Transverse colon (tissue), 4 donors: ENCODE measurements around the gene AOPEP.

Source experiments
- POLR2A ChIP-seq: fragments of 450-650 bp; IDR thresholded peaks from one replicate; pipeline ENCODE4 v1.6.1; 2016; ENCODE audit warnings: antibody characterized with exemption, mild to moderate bottlenecking, moderate library complexity
- POLR2AphosphoS5 ChIP-seq, 3 donors: sonication (generic); formaldehyde crosslinking; IDR thresholded peaks; one replicate each; pipeline ENCODE4 v1.6.1; 2016; ENCODE audit warnings: antibody characterized with exemption in 3 of 3
- TF ChIP-seq, protein P1 (sequence below), 5 experiments: fragments of 200-600 bp in 3 of 5; fragments of 450-650 bp in 2 of 5; sonication (generic) in 3 of 5; IDR thresholded peaks; 1 replicate in 2 of 5; 2 replicates in 3 of 5; pipeline ENCODE4 v1.5.1; 2016 to 2017; ENCODE audit warnings: antibody characterized with exemption in 5 of 5, inconsistent platforms in 3 of 5, mild to moderate bottlenecking in 2 of 5, moderate library complexity in 1 of 5

DNA sequence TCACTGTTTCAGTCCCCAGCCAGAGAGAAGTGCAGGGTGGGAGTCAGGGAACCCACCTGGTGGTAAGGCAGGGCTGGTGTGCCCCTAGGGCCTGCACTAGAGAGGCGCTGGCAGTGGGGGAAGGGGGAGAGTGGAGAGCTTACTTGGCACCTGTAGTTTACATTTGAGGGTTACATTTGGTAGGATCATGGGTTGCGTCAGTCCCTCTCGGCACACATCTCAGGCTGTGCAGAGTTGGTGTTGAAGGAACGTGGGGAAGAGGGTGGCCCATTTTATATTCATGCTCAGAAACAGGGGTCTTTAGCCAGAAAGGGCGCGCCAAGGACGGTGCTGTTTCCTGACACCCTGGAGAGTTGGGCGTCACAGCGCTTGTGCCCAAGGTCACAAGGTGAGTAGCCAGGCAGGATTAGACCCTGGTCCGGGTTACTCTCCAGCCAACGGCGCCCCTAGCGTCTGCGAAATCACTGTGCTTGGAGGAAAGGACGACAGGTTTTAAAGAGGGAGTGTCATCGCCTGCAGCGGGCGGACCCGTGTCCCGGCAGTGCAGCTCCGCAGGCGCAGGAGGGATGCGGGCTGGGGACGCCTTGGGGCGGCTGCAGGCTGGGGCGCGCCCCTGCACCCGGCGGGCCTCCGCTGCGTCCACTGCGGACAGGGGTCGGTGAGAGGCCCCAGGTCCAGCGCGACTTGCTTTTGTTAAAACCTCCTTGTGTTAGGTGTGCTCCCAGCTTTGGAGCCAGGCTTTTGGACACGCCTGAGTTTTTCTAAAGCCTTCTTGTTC, 318.4 kb downstream of the AOPEP start:
- TF ChIP-seq POLR2AphosphoS5 (IDR thresholded peaks at IDR 0.05): peak in 1 of 3 donors; percentile 23
- no peak for TF ChIP-seq POLR2A
- TF ChIP-seq, protein P1, sequence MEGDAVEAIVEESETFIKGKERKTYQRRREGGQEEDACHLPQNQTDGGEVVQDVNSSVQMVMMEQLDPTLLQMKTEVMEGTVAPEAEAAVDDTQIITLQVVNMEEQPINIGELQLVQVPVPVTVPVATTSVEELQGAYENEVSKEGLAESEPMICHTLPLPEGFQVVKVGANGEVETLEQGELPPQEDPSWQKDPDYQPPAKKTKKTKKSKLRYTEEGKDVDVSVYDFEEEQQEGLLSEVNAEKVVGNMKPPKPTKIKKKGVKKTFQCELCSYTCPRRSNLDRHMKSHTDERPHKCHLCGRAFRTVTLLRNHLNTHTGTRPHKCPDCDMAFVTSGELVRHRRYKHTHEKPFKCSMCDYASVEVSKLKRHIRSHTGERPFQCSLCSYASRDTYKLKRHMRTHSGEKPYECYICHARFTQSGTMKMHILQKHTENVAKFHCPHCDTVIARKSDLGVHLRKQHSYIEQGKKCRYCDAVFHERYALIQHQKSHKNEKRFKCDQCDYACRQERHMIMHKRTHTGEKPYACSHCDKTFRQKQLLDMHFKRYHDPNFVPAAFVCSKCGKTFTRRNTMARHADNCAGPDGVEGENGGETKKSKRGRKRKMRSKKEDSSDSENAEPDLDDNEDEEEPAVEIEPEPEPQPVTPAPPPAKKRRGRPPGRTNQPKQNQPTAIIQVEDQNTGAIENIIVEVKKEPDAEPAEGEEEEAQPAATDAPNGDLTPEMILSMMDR (IDR thresholded peaks at IDR 0.05): peak in 4 of 5 experiments; percentile 15 to 45 (median 34)
